GM19372 (cell line): ENCODE data around the gene PROB1.
"Not testable (repeated sequence)": the region's sequence is repeated elsewhere in the genome, so short reads cannot be mapped to it uniquely, and the experiment has no call there.

Experiments
- ATAC-seq: cut with Tn5 transposase; IDR thresholded peaks from one replicate; pipeline ENCODE4 v1.9.1; 2021; ENCODE audit warnings: mild to moderate bottlenecking, low read depth, moderate library complexity; ENCODE audit not compliant: unreplicated experiment

Gene PROB1

DNA sequence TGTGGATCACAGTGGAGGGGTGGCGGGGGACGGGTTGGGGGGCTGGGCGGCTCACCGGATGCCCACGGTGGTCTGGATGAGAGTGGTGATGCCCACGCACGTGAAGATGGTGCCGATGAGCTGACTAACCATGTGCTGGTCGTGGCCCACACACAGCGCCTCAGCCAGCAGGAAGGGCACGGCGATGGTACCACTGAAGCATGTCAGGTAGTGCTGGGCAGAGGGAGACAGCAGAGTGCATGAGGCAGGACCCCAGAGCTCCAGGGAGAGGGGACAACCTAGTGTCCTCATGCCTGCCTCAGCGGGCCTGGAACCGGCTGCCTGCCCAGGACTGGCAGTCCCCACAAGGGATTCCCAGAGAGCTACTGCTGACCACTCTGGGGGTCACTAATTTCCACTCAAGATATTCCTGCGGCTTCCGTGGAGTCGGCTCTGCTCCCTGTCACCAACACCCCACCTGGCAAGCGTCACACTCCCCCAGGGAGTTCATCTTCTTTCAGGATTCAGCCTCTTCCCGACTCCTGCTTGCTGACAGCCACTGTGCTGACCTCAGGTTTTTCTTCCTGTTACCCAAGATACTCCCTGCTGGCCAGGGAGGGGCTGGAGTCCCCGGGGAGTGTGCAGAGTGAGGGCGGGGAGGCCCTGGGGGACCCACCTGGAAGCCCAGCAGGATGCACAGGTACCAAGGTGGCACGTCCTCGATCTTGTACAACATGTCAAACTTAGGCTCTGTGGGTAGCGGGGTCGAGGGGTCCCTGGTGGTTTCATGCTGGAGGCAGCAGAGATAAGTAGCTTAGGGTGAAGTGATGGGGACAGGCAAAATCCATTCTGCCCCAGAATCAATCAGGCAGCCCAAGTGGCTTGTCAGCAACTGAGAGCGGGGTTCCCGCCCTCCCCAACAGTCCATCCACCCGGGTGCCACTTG lies 12.8 kb downstream of the PROB1 start:
- no peak for ATAC-seq

- no peak for ATAC-seq
These were observed 15.1 kb downstream of the PROB1 start for GRCh38 chr5:139379626-139380449.

DNA sequence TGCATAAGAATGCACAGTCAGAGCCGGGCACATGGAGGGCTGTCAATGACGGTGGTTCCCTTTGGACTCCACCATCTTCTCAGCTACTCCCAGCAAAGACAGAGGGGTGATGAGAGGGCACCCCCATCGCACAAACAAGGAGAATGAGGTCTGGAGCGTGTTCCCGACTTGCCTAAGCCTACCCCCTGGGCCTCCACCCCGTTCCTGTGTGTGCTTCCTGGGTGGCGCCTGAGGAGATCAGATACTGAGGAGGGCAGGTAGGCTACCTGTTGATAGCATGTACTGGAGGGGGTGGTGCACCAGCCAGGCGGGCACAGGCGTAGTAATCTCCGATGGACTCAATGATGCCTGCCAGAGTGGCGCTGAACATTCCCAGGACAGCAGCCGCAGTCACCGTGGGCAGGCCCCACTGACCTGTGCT lies 16.0 kb downstream of the PROB1 start:
- ATAC-seq, result no peak

GRCh38 chr5:139378101-139378825 lies 16.6 kb downstream of the PROB1 start:
- no peak for ATAC-seq

DNA sequence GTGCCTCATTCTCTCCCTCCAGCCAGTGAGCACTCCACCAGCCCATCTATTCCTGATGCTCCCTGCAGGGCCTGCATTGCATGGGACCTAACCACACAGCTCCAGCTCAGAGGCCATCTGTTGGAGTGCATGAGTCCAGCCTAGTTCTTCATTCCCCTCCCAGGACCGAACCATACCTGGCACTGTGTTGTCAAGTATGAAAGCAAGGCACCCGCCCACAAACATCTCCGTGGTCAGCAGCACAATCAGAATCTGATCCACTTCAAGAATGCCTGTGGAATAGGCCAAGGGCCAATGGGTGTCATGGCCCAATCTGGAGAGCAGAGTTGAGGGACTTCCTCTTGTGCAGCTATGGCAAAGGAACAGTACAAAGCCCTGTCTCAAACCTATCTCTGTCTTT lies 17.7 kb downstream of the PROB1 start:
- ATAC-seq, result no peak

GRCh38 chr5:139376364-139376763 lies 18.5 kb downstream of the PROB1 start:
- no peak for ATAC-seq

- ATAC-seq, result no peak
These were observed 20.0 kb downstream of the PROB1 start for GRCh38 chr5:139374909-139375308.

GRCh38 chr5:139371482-139372435 lies 23.1 kb downstream of the PROB1 start:
- ATAC-seq, result no peak

DNA sequence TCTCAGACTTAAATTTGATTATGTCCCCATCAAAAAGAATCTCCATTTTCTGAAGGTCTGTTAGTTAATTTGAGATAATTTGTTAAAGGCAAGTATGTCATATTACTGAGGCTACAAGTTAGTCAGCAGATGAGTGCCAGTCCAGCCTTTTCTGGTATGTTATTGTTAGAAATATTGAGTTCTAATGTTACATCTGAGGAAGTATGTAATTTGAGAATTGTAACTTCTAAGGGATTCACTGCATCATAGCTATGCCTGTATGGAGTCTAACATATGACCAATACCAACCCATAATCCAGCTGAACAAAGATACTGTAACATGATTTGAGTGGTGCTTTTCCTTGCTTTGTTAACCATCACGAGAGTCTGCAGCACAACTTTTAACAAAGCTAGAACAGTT lies 25.7 kb downstream of the PROB1 start:
- no peak for ATAC-seq

GRCh38 chr5:139368613-139369012 lies 26.3 kb downstream of the PROB1 start:
- no peak for ATAC-seq

- ATAC-seq, result no peak
These were observed 30.4 kb downstream of the PROB1 start for GRCh38 chr5:139364466-139364865.

DNA sequence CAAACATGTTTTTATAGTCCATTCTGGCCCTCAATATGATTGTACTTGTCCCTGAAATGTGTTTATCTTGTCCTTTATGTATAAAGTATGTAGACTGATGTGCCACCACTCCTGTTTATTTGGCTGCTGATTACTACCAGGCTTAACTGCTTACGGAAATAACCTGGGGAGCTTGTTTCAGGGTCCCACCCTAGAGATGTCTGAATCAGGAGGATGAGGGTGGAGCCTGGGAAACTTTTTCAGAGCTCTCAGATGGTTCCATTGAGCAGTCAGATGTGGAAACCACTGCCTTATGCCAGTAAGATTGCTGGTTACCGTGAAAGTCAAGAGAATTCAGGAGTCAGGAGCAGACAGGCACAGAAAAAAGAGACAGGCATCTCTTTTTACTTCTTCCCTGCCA lies 31.0 kb downstream of the PROB1 start:
- no peak for ATAC-seq

DNA sequence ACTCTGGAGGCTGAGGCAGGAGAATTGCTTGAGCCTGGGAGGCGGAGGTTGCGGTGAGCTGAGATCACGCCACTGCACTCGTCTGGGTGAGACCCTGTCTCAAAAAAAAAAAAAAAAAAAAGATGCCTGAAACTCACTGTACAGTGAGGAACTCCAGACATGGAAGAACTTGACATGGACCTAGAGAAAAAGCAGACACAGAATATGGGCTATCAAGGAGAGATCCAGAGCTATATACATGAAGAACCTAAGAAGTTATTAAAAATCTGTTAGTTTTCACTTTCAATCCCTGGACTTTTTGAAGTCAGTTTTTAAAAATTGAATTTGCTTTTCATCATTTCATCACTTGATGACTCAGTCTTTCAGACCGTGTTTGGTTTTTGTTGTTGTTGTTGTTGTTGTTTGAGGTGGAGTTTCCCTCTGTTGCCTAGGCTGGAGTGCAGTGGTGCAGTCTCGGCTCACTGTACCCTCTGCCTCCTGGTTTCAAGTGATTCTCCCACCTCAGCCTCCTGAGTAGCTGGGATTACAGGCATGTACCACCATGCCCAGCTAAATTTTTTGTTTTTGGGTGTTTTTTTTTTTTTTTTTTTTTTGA lies 33.0 kb downstream of the PROB1 start:
- ATAC-seq, result no peak

- no peak for ATAC-seq
These were observed 34.5 kb downstream of the PROB1 start for GRCh38 chr5:139360384-139360783.

DNA sequence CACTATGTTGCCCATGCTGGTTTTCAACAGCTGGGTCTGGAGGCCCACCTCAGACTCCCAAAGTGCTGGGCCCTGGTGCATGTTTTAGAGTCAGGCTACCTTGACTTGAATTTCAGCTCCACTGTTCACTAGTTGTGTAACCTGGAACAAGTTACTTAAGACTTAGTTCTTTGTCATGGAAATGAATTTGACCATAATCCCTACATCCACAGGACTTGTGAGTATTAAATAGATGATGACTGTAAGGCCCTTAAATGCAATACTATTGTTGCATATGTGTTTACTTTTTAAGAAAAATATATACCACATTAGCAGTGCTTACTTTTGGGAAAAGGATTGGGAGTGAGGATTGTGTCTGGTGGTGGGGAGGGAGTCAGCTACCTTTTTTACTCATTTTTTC lies 36.8 kb downstream of the PROB1 start:
- no peak for ATAC-seq

DNA sequence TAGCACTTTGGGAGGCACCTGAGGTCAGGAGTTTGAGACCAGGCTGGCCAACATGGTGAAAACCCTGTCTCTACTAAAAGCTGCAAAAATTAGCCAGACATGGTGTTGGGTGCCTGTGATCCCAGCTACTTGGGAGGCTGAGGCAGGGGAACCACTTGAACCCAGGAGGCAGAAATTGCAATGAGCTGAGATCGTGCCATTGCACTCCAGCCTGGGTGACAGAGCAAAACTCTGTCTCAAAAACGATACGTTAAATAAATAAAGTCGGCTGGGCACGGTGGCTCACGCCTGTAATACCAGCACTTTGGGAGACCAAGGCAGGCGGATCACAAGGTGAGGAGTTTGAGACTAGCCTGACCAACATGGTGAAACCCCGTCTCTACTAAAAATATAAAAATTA lies 39.0 kb downstream of the PROB1 start:
- ATAC-seq, result not testable (repeated sequence)

GRCh38 chr5:139354186-139354585 lies 40.7 kb downstream of the PROB1 start:
- no peak for ATAC-seq

DNA sequence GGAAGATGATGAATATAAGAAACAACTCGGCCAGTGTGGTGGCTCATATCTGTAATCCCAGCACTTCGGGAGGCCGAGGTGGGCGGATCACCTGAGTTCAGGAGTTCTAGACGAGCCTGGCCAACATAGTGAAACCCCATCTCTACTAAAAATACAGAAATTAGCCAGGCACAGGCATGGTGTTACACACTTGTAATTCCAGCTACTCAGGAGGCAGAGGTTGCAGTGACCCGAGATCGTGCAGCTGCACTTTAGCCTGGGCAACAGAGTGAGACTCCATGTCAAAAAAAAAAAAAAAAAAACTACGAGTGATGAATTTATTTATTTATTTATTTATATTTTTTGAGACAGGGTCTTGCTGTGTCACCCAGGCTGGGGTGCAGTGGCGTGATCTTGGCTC lies 47.0 kb downstream of the PROB1 start:
- ATAC-seq, result not testable (repeated sequence)

DNA sequence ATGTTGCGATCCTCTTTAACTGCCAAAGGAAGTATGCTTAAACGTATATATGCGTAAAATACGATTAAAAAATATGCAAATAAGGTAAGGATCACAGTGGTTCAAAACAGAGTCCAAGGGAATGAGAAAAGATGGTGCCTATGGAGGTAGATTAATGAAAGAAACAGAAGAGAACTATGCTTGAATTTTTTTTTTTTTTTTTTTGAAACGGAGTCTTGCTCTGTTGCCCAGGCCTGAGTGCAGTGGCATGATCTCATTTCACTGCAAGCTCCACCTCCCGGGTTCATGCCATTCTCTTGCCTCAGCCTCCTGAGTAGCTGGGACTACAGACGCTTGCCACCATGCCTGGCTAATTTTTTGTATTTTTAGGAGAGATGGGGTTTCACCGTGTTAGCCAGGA lies 49.5 kb downstream of the PROB1 start:
- not testable (repeated sequence) for ATAC-seq
